Effector memory CD4-positive, alpha-beta T cell (primary cell): ENCODE measurements around the gene PCDHB11.
"Not testable (repeated sequence)": the region's sequence is repeated elsewhere in the genome, so short reads cannot be mapped to it uniquely, and the experiment has no call there.

ENCODE experiments used
- DNase-seq, 3 donors: peaks; one replicate each; pipeline ENCODE4 v3.0.0-alpha.2; 2020
- H3K27ac ChIP-seq: 2 replicates; pipeline ENCODE4 v1.7.0; 2013; ENCODE audit warnings: mild to moderate bottlenecking, low read length, moderate library complexity; ENCODE audit not compliant: insufficient read depth, poor library complexity, severe bottlenecking
- H3K27me3 ChIP-seq: replicated peaks from 2 replicates; pipeline ENCODE4 v1.7.0; 2013; ENCODE audit warnings: mild to moderate bottlenecking, low read length; ENCODE audit not compliant: insufficient read depth, control insufficient read depth, poor library complexity, severe bottlenecking
- H3K36me3 ChIP-seq: 2 replicates; pipeline ENCODE4 v1.7.0; 2013; ENCODE audit warnings: mild to moderate bottlenecking, low read length, moderate library complexity; ENCODE audit not compliant: control insufficient read depth, insufficient read depth
- H3K4me1 ChIP-seq: 2 replicates; pipeline ENCODE4 v1.7.0; 2013; ENCODE audit warnings: low read length, mild to moderate bottlenecking; ENCODE audit not compliant: control insufficient read depth, insufficient read depth, poor library complexity, severe bottlenecking
- H3K4me3 ChIP-seq: 2 replicates; pipeline ENCODE4 v1.7.0; 2013; ENCODE audit warnings: low read length, low read depth, mild to moderate bottlenecking; ENCODE audit not compliant: insufficient read depth, poor library complexity, severe bottlenecking
- H3K9me3 ChIP-seq: 2 replicates; pipeline ENCODE4 v1.7.0; 2013; ENCODE audit warnings: mild to moderate bottlenecking, low read length, moderate library complexity; ENCODE audit not compliant: control insufficient read depth

Gene PCDHB11

DNA sequence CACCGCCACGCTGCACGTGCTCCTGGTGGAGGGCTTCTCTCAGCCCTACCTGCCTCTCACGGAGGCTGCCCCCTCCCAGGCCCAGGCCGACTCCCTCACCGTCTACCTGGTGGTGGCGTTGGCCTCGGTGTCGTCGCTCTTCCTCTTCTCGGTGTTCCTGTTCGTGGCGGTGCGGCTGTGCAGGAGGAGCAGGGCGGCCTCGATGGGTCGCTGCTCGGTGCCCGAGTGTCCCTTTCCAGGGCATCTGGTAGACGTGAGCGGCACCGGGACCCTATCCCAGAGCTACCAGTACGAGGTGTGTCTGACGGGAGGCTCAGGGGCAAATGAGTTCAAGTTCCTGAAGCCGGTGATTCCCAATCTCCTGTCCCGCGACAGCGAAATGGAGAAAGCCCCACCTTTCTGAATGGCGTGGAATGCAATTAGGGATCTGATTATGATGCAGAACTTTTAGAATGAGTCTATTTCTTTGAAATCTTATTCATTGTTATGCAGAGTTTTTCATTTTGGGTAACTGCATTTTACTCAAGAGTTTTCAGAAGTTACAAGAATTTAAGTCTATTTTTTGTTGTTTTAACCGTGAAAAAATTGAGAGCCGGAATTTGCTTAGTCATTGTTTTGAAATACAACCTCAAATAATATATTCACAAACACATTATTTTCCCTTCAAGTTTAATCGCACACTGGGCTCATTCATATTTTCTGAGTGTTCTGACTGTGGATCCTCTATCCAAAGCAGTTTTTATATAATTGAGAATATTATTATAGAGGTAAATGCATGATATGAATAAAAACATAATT lies 37.3 kb downstream of the PCDHB11 start:
- Histone ChIP-seq H3K4me3 (no peak overlapping the region), H3K27ac (no peak overlapping the region), H3K36me3 (no peaks in the 10 kb centered on the region), H3K9me3 (peaks cover 24% of the 10 kb centered on the region), H3K4me1 (no peaks in the 10 kb centered on the region), H3K27me3 (no peaks in the 10 kb centered on the region)
- DNase-seq = no peak

GRCh38 chr5:141241496-141241895 lies 42.1 kb downstream of the PCDHB11 start:
- DNase-seq = no peak
- peaks cover 30% of the 10 kb centered on the region for H3K9me3 ChIP-seq
- no peak overlapping the region for H3K4me3 ChIP-seq
- no peaks in the 10 kb centered on the region for H3K27me3 ChIP-seq
- no peaks in the 10 kb centered on the region for H3K4me1 ChIP-seq
- H3K36me3 ChIP-seq = no peaks in the 10 kb centered on the region
- no peak overlapping the region for H3K27ac ChIP-seq

DNA sequence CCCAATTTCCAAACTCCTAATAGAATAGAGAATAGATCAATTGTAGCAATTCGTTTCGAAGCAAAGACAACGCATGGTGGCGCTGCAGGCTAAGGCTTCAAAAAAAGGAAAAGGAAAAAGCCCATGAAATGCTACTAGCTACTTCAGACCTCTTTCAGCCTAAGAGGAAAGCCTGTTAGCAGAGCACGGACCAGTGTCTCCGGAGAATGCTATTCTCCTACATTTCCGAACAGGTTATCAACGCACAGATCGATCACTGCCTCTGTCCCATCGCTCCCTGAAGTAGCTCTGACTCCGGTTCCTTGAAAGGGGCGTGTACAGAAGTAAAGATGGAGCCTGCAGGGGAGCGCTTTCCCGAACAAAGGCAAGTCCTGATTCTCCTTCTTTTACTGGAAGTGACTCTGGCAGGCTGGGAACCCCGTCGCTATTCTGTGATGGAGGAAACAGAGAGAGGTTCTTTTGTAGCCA lies 45.9 kb downstream of the PCDHB11 start, which contains the start of gene PCDHB15:
PCDHB15 (plus strand) TSS at position 146 of the 468 bp plus-strand sequence; CDS start at position 330, 184 bp downstream.
- DNase-seq = peak in 1 of 3 donors; percentile 12
- Histone ChIP-seq H3K4me3 (peak within 1 kb of the TSS; percentile 13), H3K27me3 (no peaks in the 10 kb centered on the region), H3K27ac (no peak within 1 kb of the TSS), H3K9me3 (peaks cover 30% of the 10 kb centered on the region), H3K36me3 (no peaks in the 10 kb centered on the region), H3K4me1 (no peaks in the 10 kb centered on the region)

DNA sequence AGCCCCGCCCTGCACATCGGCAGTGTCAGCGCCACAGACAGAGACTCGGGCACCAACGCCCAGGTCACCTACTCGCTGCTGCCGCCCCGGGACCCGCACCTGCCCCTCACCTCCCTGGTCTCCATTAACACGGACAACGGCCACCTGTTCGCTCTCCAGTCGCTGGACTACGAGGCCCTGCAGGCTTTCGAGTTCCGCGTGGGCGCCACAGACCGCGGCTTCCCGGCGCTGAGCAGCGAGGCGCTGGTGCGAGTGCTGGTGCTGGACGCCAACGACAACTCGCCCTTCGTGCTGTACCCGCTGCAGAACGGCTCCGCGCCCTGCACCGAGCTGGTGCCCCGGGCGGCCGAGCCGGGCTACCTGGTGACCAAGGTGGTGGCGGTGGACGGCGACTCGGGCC lies 47.5 kb downstream of the PCDHB11 start:
- DNase-seq, H3K27ac ChIP-seq: not testable (repeated sequence)
- H3K9me3 ChIP-seq = peaks cover 37% of the 10 kb centered on the region

DNA sequence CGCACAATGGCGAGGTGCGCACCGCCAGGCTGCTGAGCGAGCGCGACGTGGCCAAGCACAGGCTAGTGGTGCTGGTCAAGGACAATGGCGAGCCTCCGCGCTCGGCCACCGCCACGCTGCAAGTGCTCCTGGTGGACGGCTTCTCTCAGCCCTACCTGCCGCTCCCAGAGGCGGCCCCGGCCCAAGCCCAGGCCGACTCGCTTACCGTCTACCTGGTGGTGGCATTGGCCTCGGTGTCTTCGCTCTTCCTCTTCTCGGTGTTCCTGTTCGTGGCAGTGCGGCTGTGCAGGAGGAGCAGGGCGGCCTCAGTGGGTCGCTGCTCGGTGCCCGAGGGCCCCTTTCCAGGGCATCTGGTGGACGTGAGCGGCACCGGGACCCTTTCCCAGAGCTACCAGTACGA lies 48.0 kb downstream of the PCDHB11 start:
- not testable (repeated sequence) for H3K27me3 ChIP-seq, DNase-seq, H3K36me3 ChIP-seq, H3K27ac ChIP-seq, H3K4me3 ChIP-seq, H3K4me1 ChIP-seq
- peaks cover 40% of the 10 kb centered on the region for H3K9me3 ChIP-seq

More for the DNA sequence above, 47.5 kb downstream of the PCDHB11 start:
- not testable (repeated sequence) for H3K36me3 ChIP-seq, H3K4me3 ChIP-seq, H3K4me1 ChIP-seq, H3K27me3 ChIP-seq

GRCh38 chr5:141250576-141250975 lies 51.1 kb downstream of the PCDHB11 start:
- Histone ChIP-seq H3K4me1 (no peaks in the 10 kb centered on the region), H3K36me3 (no peaks in the 10 kb centered on the region), H3K4me3 (no peak overlapping the region), H3K27ac (no peak overlapping the region), H3K27me3 (no peaks in the 10 kb centered on the region), H3K9me3 (peaks cover 51% of the 10 kb centered on the region)
- DNase-seq = no peak
